Muscle layer of duodenum (tissue), 2 donors: Measurements from ENCODE around the gene TTR.

ENCODE experiments used
- H3K27ac ChIP-seq: one replicate; pipeline ENCODE4 v1.7.0; 2013; ENCODE audit warnings: mild to moderate bottlenecking, low read length
- H3K27me3 ChIP-seq: one replicate; pipeline ENCODE4 v1.7.0; 2013; ENCODE audit warnings: low read depth, mild to moderate bottlenecking, control low read depth, low read length
- H3K36me3 ChIP-seq, 2 donors: one replicate each; pipeline ENCODE4 v1.7.0; 2013; ENCODE audit warnings: low read length in 2 of 2, control low read depth in 1 of 2, mild to moderate bottlenecking in 1 of 2; ENCODE audit not compliant: insufficient read depth in 2 of 2, control insufficient read depth in 1 of 2
- H3K4me1 ChIP-seq, 2 donors: one replicate each; pipeline ENCODE4 v1.7.0; 2013; ENCODE audit warnings: low read length in 2 of 2, mild to moderate bottlenecking in 2 of 2, control low read depth in 1 of 2, moderate library complexity in 1 of 2; ENCODE audit not compliant: insufficient read depth in 2 of 2, control insufficient read depth in 1 of 2
- H3K4me3 ChIP-seq, 2 donors: one replicate each; pipeline ENCODE4 v1.7.0; 2013; ENCODE audit warnings: low read length in 2 of 2, low read depth in 1 of 2, mild to moderate bottlenecking in 1 of 2
- H3K9me3 ChIP-seq, 2 donors: one replicate each; pipeline ENCODE4 v1.7.0; 2013; ENCODE audit warnings: low read length in 2 of 2, control low read depth in 1 of 2, mild to moderate bottlenecking in 1 of 2; ENCODE audit not compliant: control insufficient read depth in 1 of 2
- donor health status: healthy.

TTR gene

DNA sequence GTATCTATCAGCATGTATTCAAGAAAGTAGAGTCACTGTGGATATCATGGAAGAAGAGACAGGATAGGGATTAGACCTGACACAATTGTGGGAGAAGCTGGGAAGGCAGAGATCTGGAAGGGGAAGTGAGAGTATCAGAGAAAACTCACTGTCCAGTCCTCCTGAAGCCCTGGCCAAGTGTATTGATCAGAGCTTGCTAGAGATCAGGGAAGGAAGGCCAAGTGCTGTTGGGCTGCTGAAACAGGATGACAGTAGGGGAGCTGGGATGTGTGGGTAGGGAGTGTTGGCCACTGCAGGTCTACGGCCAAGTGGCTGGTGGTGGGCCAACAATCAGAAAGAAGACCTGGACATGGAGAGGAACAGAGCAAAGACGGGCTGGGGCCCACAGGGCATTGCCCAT is 26.3 kb upstream of the TTR start:
- H3K9me3 ChIP-seq = no peaks in the 10 kb centered on the region
- H3K4me3 ChIP-seq = no peak overlapping the region
- no peaks in the 10 kb centered on the region for H3K4me1 ChIP-seq
- no peaks in the 10 kb centered on the region for H3K27me3 ChIP-seq
- no peak overlapping the region for H3K27ac ChIP-seq
- H3K36me3 ChIP-seq = no peaks in the 10 kb centered on the region

DNA sequence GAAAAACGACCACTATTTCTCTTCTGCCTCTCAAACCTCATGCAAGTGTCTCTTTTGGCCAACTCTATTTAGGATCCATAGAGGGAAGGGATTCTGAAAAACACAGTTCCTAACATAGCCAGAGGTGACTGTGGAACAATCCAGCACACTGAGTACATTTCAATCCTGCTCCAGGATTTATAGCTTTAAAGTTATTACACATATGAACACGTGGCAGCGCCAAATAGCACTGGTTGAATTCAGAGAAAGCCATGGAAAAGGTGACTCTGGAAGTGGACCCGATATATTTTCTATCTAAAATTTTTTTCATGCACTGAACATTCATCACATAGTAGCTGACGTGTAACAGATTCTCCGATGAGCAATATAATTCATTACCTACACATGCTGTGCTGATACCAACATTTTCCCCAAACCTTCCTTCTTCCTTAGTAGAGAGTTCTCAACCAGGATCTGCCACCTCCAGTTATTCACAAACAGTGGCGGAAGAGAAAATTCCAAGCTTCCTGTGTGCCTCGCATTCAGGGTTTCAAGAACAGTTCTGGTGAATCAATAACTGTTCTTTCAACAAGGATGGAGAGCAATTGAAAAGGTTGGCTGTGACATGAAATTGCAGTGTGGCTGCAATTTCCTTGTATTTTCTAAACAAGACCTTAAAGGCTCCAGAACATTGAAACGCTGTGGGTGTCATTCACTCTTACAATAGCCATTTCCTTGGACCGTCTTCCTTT is 25.7 kb upstream of the TTR start:
- Histone ChIP-seq H3K9me3 (no peaks in the 10 kb centered on the region), H3K27me3 (no peaks in the 10 kb centered on the region), H3K4me3 (no peak overlapping the region), H3K4me1 (no peaks in the 10 kb centered on the region), H3K27ac (no peak overlapping the region), H3K36me3 (no peaks in the 10 kb centered on the region)

DNA sequence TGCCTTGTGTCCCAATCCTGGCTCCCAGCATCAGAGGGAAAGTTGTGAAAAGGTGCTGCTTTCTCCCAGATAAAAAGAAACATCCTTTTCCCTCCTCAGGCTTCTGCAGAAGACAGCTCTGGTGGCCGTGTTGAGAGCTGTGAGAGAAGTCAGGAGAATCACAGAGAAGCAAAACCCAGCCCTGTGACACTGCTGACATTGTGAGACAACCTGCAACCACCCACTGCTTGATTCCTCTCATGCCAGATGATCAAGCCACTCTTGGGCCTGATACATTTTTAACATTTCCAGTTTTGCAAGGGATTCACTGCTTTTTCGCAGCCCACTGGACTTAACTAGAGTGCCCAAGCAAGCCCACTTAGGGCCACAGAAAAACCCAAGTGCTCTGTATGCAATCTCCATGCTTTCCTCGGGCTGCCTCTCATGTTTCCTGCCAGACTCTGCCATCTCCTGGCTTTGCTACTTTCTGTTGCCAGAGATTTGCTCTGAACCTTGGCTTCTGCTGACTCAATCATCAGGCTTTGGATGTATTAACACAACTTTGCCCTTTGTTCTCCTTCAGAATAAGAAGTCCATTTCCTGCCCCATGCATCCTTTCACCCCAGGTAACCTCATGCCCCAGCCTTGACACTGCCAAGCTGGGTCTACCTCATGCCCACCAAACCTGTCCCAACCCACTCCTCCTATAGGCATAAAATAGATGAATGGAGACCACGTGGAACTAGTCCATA is 24.9 kb upstream of the TTR start:
- H3K27ac ChIP-seq = no peak overlapping the region

DNA sequence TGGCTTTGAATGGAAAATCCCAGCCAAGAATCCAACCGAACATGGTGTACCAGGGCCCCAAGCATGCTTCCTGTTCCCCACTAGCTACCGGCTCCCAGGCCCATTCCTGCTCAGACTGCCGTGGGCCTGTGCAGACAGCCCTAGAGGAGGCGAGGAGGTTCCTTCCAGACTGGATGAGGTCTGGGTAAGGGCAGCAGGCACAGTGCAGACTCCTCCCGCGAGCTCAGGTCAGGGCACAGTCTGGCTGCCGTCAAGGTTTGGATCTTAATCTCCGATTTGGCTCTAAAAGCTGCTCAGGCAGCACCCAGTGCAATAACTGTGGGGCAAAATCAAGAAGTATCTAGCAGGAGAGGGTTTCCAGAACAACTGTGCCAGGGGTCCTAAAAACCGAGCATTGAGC is 19.3 kb upstream of the TTR start:
- Histone ChIP-seq H3K36me3 (no peaks in the 10 kb centered on the region), H3K27me3 (no peaks in the 10 kb centered on the region), H3K27ac (no peak overlapping the region), H3K9me3 (no peaks in the 10 kb centered on the region), H3K4me1 (no peaks in the 10 kb centered on the region), H3K4me3 (no peak overlapping the region)

More for the DNA sequence above, 24.9 kb upstream of the TTR start:
- no peak overlapping the region for H3K4me3 ChIP-seq
- no peaks in the 10 kb centered on the region for H3K27me3 ChIP-seq
- no peaks in the 10 kb centered on the region for H3K4me1 ChIP-seq
- H3K9me3 ChIP-seq = no peaks in the 10 kb centered on the region
- no peaks in the 10 kb centered on the region for H3K36me3 ChIP-seq

DNA sequence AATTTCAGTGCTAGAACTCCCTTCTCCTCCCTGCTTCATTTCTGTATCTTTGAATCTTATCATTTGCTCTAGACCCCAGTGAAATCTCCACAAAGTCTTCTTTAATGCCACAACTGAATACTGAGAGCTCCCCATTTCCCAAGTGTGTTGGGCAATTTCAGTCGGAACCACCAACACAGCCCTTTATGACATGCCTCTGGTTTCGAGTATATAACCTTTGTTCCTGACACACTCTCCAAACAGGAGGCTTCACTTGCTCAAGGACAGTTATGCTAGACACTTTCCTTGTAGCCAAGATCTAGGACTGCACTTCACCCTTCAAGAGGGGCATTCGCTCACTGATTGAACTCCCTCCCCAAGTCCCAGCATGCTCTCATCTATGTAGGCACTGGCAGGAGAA is 18.6 kb upstream of the TTR start:
- no peaks in the 10 kb centered on the region for H3K9me3 ChIP-seq
- no peak overlapping the region for H3K27ac ChIP-seq
- no peaks in the 10 kb centered on the region for H3K27me3 ChIP-seq
- no peaks in the 10 kb centered on the region for H3K36me3 ChIP-seq
- no peak overlapping the region for H3K4me3 ChIP-seq
- H3K4me1 ChIP-seq = no peaks in the 10 kb centered on the region

DNA sequence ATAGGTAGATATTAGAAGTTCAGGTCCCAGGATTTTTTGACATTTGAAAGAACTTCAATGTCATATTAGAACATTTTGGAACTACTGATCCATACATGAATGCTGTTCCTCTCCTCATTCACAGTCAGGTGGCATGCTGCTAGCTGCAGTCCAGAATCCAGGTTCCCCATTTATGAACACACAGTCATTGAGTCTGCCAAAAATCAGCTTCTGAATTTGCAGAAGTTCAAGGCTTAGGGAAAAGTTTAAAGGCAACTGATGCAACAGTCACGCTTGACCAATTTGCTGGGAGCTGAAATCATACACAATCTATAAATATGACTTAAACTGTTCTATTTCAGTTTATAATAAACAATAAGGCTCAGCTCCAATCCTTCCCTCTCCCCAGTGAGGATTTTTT is 17.3 kb upstream of the TTR start:
- Histone ChIP-seq H3K9me3 (no peaks in the 10 kb centered on the region), H3K4me1 (no peaks in the 10 kb centered on the region), H3K4me3 (no peak overlapping the region), H3K27ac (no peak overlapping the region), H3K36me3 (no peaks in the 10 kb centered on the region), H3K27me3 (no peaks in the 10 kb centered on the region)

DNA sequence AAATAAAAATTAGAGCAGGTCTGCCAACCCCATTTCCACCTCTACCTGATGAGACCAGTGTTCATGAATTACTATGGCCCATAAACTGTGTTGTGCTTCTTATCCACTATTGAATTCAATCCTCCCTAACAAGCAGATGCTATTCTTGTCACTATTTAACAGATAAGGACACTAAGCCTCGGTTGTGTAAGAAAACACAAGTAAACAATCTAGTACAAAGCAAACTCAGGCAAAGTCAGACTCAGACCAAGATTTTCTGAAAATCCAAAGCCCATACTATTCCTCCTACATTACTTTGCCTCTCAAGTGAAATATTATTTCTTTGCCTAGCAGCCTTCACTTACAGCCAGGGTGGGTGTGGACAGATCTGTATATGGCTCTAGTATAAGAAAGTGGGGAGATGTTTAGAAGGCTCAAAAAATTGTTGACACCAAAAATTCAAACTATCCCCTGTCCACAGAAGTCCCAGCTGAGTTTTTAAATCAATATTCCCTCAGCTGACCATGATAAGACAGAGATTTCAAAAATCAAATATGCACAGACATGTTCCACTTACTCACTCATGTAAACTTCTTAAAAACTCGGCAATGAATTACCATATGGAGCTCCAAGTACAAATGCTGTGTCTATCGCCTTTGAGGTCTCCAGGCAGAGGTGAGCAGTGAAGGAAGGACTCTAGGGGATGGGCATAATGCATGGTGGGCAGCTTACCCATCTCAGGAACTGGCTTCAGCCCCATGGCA is 16.0 kb upstream of the TTR start:
- H3K36me3 ChIP-seq = no peaks in the 10 kb centered on the region
- no peaks in the 10 kb centered on the region for H3K4me1 ChIP-seq
- no peak overlapping the region for H3K27ac ChIP-seq
- no peak overlapping the region for H3K4me3 ChIP-seq
- H3K27me3 ChIP-seq = no peaks in the 10 kb centered on the region
- no peaks in the 10 kb centered on the region for H3K9me3 ChIP-seq

DNA sequence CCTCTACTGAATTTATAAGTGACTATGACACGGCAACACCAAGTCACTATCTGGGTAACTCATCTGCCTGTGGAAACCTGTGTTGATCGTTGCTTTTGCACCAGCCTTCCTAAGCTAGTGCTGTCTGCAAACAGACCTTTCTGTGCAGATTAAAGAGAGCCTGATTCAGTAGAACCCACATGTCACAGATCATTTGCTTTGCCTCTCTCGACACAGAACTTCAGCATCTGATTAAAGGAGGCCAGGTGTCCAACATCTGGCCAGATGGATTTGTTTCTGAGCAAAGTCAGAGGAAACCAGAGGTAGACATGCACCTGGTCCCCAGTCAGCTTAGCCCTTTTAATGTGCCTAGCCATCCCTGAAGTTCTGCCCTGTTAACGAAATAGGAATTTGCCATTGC is 15.0 kb upstream of the TTR start:
- Histone ChIP-seq H3K4me3 (no peak overlapping the region), H3K27me3 (no peaks in the 10 kb centered on the region), H3K27ac (no peak overlapping the region), H3K9me3 (no peaks in the 10 kb centered on the region), H3K36me3 (no peaks in the 10 kb centered on the region), H3K4me1 (no peaks in the 10 kb centered on the region)

DNA sequence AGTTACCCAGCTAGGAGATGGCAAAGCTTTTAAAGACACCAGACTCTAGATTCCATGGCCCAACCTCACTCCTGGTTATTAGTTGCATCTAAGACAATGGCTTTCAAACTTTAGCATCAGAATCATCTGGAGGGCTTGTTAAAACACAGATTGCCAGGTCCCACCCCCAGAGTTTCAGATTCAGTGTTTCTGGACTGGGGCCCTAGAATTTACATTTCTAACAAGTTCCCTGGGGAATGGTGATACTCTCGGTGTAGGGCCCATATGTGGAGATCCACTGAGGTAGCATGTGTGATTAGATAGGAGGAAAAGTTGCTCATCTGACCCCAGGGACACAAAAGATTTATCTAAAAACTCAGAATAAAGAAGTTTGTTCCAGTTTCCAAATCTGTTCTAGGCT is 14.5 kb upstream of the TTR start:
- no peaks in the 10 kb centered on the region for H3K4me1 ChIP-seq
- H3K27ac ChIP-seq = no peak overlapping the region

DNA sequence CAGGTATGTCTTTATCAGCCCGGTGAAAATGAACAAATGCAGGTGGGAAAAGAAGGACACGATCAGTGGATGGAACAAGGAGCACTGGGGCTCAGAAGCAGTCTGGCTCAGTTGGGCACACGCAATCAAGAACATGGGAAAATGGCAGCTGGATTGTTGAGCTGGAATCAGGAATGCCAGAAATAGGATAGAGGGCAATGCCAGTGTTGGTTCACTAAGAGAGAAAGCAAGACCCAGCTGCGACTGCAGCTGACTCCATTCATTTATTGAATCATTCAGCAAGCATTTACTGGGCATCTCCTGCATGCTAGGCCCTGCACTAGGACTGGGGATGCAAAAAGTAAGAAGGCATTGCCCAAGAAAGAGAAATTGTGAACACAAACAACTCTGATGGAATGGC is 13.6 kb upstream of the TTR start:
- no peak overlapping the region for H3K27ac ChIP-seq
- H3K4me3 ChIP-seq = no peak overlapping the region
- no peaks in the 10 kb centered on the region for H3K36me3 ChIP-seq
- no peaks in the 10 kb centered on the region for H3K4me1 ChIP-seq
- no peaks in the 10 kb centered on the region for H3K27me3 ChIP-seq
- no peaks in the 10 kb centered on the region for H3K9me3 ChIP-seq

More for the DNA sequence above, 14.5 kb upstream of the TTR start:
- H3K9me3 ChIP-seq = no peaks in the 10 kb centered on the region
- no peak overlapping the region for H3K4me3 ChIP-seq
- H3K36me3 ChIP-seq = no peaks in the 10 kb centered on the region
- no peaks in the 10 kb centered on the region for H3K27me3 ChIP-seq

DNA sequence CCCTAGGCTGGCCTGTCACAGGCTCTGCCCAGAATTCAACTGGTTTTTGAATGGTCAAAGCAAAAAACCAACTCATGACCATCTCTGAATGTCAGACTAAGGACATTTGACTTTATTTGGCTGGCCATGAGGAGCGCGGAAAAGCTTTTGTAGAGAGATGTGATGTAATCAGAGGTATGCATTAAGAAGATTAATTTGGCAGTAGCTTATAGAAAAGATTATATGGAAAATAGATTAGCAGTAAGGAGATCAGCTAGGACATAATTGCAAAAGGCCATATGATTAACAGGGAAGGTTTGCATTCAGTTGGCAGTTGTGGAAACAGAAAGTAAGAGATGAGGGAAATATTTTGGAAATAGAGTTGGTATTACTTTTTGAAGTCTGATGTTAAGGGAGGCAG is 12.3 kb upstream of the TTR start:
- H3K36me3 ChIP-seq = no peaks in the 10 kb centered on the region
- no peaks in the 10 kb centered on the region for H3K4me1 ChIP-seq
- H3K9me3 ChIP-seq = no peaks in the 10 kb centered on the region
- no peaks in the 10 kb centered on the region for H3K27me3 ChIP-seq
- no peak overlapping the region for H3K27ac ChIP-seq
- no peak overlapping the region for H3K4me3 ChIP-seq
